Transverse colon (tissue), 4 donors: Measurements from ENCODE around the gene ADIPOR1.
"Not testable (repeated sequence)": the region's sequence is repeated elsewhere in the genome, so short reads cannot be mapped to it uniquely, and the experiment has no call there.

ENCODE experiments used
- EP300 ChIP-seq: sonication (generic); formaldehyde crosslinking; IDR thresholded peaks from one replicate; pipeline ENCODE4 v1.6.1; 2017; ENCODE audit warnings: antibody characterized with exemption, low read depth
- POLR2A ChIP-seq: fragments of 450-650 bp; IDR thresholded peaks from one replicate; pipeline ENCODE4 v1.6.1; 2016; ENCODE audit warnings: antibody characterized with exemption, mild to moderate bottlenecking, moderate library complexity
- POLR2AphosphoS5 ChIP-seq, 3 donors: sonication (generic); formaldehyde crosslinking; IDR thresholded peaks; one replicate each; pipeline ENCODE4 v1.6.1; 2016; ENCODE audit warnings: antibody characterized with exemption in 3 of 3
- TF ChIP-seq, protein P1 (sequence below), 5 experiments: fragments of 200-600 bp in 3 of 5; fragments of 450-650 bp in 2 of 5; sonication (generic) in 3 of 5; IDR thresholded peaks; 1 replicate in 2 of 5; 2 replicates in 3 of 5; pipeline ENCODE4 v1.5.1; 2016 to 2017; ENCODE audit warnings: antibody characterized with exemption in 5 of 5, inconsistent platforms in 3 of 5, mild to moderate bottlenecking in 2 of 5, moderate library complexity in 1 of 5

DNA sequence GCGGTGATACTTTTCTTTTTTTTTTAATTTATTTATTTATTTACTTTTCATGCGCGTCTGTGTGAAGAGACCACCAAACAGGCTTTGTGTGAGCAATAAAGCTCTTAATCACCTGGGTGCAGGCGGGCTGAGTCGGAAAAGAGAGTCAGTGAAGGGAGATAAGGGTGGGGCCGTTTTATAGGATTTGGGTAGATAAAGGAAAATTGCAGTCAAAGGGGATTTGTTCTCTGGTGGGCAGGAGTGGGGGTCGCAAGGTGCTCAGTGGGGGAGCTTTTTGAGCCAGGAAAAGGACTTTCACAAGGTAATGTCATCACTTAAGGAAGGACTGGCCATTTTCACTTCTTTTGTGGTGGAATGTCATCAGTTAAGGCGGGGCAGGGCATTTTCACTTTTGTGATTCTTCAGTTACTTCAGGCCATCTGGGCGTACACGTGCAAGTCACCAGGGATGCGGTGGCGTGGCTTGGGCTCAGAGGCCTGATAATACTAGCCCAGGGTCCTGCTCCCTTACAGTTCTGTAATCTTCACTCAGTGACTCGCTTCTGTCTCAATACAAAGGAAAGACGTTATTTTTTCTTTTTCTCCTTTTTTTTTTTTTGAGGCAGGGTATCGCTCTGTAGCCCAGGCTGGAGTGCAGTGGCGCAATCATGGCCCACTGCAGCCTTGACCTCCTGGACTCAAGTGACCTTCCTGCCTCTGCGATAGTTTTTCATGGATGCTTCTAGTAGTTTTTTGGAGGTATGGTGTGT is 47.5 kb upstream of the ADIPOR1 start:
- TF ChIP-seq, protein P1, sequence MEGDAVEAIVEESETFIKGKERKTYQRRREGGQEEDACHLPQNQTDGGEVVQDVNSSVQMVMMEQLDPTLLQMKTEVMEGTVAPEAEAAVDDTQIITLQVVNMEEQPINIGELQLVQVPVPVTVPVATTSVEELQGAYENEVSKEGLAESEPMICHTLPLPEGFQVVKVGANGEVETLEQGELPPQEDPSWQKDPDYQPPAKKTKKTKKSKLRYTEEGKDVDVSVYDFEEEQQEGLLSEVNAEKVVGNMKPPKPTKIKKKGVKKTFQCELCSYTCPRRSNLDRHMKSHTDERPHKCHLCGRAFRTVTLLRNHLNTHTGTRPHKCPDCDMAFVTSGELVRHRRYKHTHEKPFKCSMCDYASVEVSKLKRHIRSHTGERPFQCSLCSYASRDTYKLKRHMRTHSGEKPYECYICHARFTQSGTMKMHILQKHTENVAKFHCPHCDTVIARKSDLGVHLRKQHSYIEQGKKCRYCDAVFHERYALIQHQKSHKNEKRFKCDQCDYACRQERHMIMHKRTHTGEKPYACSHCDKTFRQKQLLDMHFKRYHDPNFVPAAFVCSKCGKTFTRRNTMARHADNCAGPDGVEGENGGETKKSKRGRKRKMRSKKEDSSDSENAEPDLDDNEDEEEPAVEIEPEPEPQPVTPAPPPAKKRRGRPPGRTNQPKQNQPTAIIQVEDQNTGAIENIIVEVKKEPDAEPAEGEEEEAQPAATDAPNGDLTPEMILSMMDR (IDR thresholded peaks at IDR 0.05), result not testable (repeated sequence)
- not testable (repeated sequence) for TF ChIP-seq POLR2A; POLR2AphosphoS5 (IDR thresholded peaks at IDR 0.05); EP300
